ENCODE measurements around the gene LACTBL1. TPM values are rescaled to one million over a fixed set of nuclear protein-coding genes. Genes with fewer than 3 reads are reported as not detected.

LACTBL1 gene
- not detected in 2 replicates for total RNA-seq

GRCh38 chr1:22972760-22973159 is at the start of gene LACTBL1:
TSS of gene LACTBL1 (minus strand) at chr1:22972866. CDS start at chr1:22972316, 550 bp downstream.
- H3K27ac Mint-ChIP-seq, result no peak within 1 kb of the TSS
- CTCF ChIA-PET, result interaction anchor here (0.6 to 1.3 kb wide), 5 partner anchors 212 to 567 kb away, joined by 3 to 5 read pairs (median 4); no protein-coding TSS in a partner anchor
- H3K9me3 Mint-ChIP-seq, result no peaks in the 10 kb centered on the region
- ATAC-seq (ENCODE audit: low read depth) (no peak), DNase-seq (no peak)
- H3K27me3 Mint-ChIP-seq, result peaks cover 47% of the 10 kb centered on the region
- POLR2A ChIA-PET, result no interaction called here
- intact Hi-C loops (cut with micrococcal nuclease), result no loop called here
- no peaks in the 10 kb centered on the region for H3K4me1 Mint-ChIP-seq
- H3K36me3 Mint-ChIP-seq (ENCODE audit: low read depth), result no peaks in the 10 kb centered on the region
- no peak for TF ChIP-seq CTCF (IDR thresholded peaks at IDR 0.05)
- H3K4me3 Mint-ChIP-seq, result no peak within 1 kb of the TSS

- POLR2A ChIA-PET, result interaction anchor here (0.8 kb wide), 1 partner anchor 10 kb away, joined by 15 read pairs; no protein-coding TSS in a partner anchor
- intact Hi-C loops (cut with micrococcal nuclease), result no loop called here
- Mint-ChIP-seq H3K36me3 (ENCODE audit: low read depth) (peaks cover 7% of the 10 kb centered on the region), H3K4me3 (no peak overlapping the region), H3K27ac (no peak overlapping the region), H3K9me3 (peaks cover 3% of the 10 kb centered on the region), H3K27me3 (no peaks in the 10 kb centered on the region), H3K4me1 (peaks cover 45% of the 10 kb centered on the region)
- DNase-seq (no peak), ATAC-seq (ENCODE audit: low read depth) (no peak)
- no peak for TF ChIP-seq CTCF (IDR thresholded peaks at IDR 0.05)
- CTCF ChIA-PET, result no interaction called here
Measured at GRCh38 chr1:23021834-23022233, 49.2 kb upstream of the LACTBL1 start.

- Mint-ChIP-seq H3K27ac (peak overlapping the region; percentile 73), H3K4me3 (peak overlapping the region; percentile 89), H3K27me3 (no peaks in the 10 kb centered on the region), H3K9me3 (peaks cover 3% of the 10 kb centered on the region), H3K36me3 (ENCODE audit: low read depth) (peaks cover 7% of the 10 kb centered on the region), H3K4me1 (peaks cover 38% of the 10 kb centered on the region)
- DNase-seq (no peak), ATAC-seq (ENCODE audit: low read depth) (no peak)
- CTCF ChIA-PET, result no interaction called here
- POLR2A ChIA-PET, result interaction anchor here (0.6 to 1.3 kb wide), 6 partner anchors 9 to 324 kb away, joined by 3 to 13 read pairs (median 7); partner anchors contain the start of gene HNRNPR
- intact Hi-C loops (cut with micrococcal nuclease), result no loop called here
- no peak for TF ChIP-seq CTCF (IDR thresholded peaks at IDR 0.05)
Measured at GRCh38 chr1:23020706-23021405, 48.2 kb upstream of the LACTBL1 start.

GRCh38 chr1:23019863-23020625 is 47.4 kb upstream of the LACTBL1 start:
- H3K9me3 Mint-ChIP-seq, result peaks cover 3% of the 10 kb centered on the region
- no peak for DNase-seq
- CTCF ChIA-PET, result no interaction called here
- no peak for TF ChIP-seq CTCF (IDR thresholded peaks at IDR 0.05)
- no peaks in the 10 kb centered on the region for H3K27me3 Mint-ChIP-seq
- H3K27ac Mint-ChIP-seq, result peak overlapping the region; percentile 73
- POLR2A ChIA-PET, result interaction anchor here (0.7 to 1.3 kb wide), 8 partner anchors 10 to 996 kb away, joined by 3 to 13 read pairs (median 5); partner anchors contain the start of genes HNRNPR and LUZP1
- H3K4me3 Mint-ChIP-seq, result peak overlapping the region; percentile 89
- peak; percentile 12 for ATAC-seq (ENCODE audit: low read depth)
- peaks cover 7% of the 10 kb centered on the region for H3K36me3 Mint-ChIP-seq (ENCODE audit: low read depth)
- intact Hi-C loops (cut with micrococcal nuclease), result loop anchor here (1.0 to 2.0 kb wide), 3 partner anchors 95 to 671 kb away; partner anchors contain the start of genes LUZP1 and RPL11
- peaks cover 38% of the 10 kb centered on the region for H3K4me1 Mint-ChIP-seq

All from activated B cell treated with CpG ODN at 0.5 μM for 24 hours (primary cell).